HUES6 (cell line): ENCODE data around the gene NKX1-1.
A peak's percentile ranks its signal among the peaks of the same experiment; 100 is the strongest.

Experiments used
- H3K27ac ChIP-seq: 2 replicates; pipeline ENCODE4 v1.7.0; 2013; ENCODE audit warnings: low read depth, mild to moderate bottlenecking, low read length, inconsistent platforms
- H3K27me3 ChIP-seq: 2 replicates; pipeline ENCODE4 v1.6.1; 2013; ENCODE audit warnings: low read length; ENCODE audit not compliant: control insufficient read depth, insufficient read depth
- H3K36me3 ChIP-seq: 2 replicates; pipeline ENCODE4 v1.6.1; 2013; ENCODE audit warnings: low read length; ENCODE audit not compliant: control insufficient read depth, insufficient read depth
- H3K4me1 ChIP-seq: 2 replicates; pipeline ENCODE4 v1.6.1; 2013; ENCODE audit warnings: low read length; ENCODE audit not compliant: control insufficient read depth, insufficient read depth
- H3K4me3 ChIP-seq: 2 replicates; pipeline ENCODE4 v1.5.1; 2013; ENCODE audit warnings: low read depth, low read length
- H3K9ac ChIP-seq: one replicate; pipeline ENCODE4 v1.6.1; 2013; ENCODE audit warnings: mild to moderate bottlenecking, low read length
- H3K9me3 ChIP-seq: 2 replicates; pipeline ENCODE4 v1.6.1; 2013; ENCODE audit warnings: low read depth, low read length; ENCODE audit not compliant: control insufficient read depth, insufficient read depth

Gene NKX1-1

DNA sequence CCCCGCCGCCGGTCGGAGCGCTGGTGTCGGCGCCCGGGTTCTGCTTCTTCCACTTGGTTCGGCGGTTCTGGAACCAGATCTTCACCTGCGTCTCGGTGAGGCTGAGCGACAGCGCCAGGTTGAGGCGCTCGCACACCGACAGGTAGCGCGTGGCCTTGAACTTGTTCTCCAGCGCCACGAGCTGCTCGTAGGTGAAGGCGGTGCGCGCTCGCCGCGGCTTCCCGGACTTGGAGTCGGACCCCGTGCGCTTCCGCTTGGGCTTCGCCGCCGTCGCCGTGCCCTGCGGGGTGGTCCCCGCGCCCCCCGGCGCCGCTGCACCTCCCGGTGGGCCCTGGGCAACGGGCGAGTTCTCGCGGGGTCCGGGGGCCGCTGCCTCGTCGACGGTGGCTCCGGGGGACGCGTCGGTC, 3.1 kb downstream of the NKX1-1 start:
- Histone ChIP-seq H3K4me3 (peak overlapping the region; percentile 45), H3K27ac (no peak overlapping the region), H3K9me3 (peaks cover 8% of the 10 kb centered on the region), H3K9ac (no peak overlapping the region), H3K4me1 (no peaks in the 10 kb centered on the region), H3K36me3 (no peaks in the 10 kb centered on the region), H3K27me3 (peaks cover 96% of the 10 kb centered on the region)

GRCh38 chr4:1402516-1403091, 3.6 kb downstream of the NKX1-1 start:
- peaks cover 8% of the 10 kb centered on the region for H3K9me3 ChIP-seq
- no peaks in the 10 kb centered on the region for H3K36me3 ChIP-seq
- H3K4me3 ChIP-seq, result peak overlapping the region; percentile 3; the same call in 1 of the 2 replicates
- no peak overlapping the region for H3K27ac ChIP-seq
- H3K27me3 ChIP-seq, result peaks cover 90% of the 10 kb centered on the region
- H3K9ac ChIP-seq, result no peak overlapping the region
- H3K4me1 ChIP-seq, result no peaks in the 10 kb centered on the region

DNA sequence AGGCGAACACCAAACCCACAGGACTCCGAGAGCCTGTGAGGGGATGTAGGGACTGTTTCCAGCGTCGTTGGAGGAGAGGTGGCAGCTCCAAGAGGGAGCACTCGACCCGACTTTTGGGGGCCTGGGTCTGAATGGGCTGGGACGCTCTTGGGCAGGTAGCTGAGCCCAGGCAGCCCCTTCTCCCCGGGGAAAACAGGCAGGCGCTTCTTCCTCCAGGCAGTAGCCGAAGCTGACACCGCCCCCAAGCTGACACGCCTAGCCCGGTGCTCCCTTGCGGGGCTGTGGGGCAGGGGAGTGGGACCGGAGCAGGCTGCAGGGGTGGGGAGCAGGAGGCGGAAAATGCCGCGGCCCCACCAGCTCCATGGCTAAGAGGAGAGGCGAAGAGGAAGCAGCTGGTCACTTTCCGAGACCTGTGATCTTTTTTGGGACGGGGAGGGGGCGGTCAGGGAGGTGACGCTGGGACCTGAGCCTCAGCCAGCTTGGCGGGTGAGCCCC, 4.2 kb downstream of the NKX1-1 start:
- no peak overlapping the region for H3K9ac ChIP-seq
- no peak overlapping the region for H3K27ac ChIP-seq
- H3K4me3 ChIP-seq, result 0 out of 2 replicates have a peak overlapping the region, but pooled peaks have one; percentile 3
- H3K36me3 ChIP-seq, result no peaks in the 10 kb centered on the region
- no peaks in the 10 kb centered on the region for H3K4me1 ChIP-seq
- peaks cover 11% of the 10 kb centered on the region for H3K9me3 ChIP-seq
- peaks cover 85% of the 10 kb centered on the region for H3K27me3 ChIP-seq

DNA sequence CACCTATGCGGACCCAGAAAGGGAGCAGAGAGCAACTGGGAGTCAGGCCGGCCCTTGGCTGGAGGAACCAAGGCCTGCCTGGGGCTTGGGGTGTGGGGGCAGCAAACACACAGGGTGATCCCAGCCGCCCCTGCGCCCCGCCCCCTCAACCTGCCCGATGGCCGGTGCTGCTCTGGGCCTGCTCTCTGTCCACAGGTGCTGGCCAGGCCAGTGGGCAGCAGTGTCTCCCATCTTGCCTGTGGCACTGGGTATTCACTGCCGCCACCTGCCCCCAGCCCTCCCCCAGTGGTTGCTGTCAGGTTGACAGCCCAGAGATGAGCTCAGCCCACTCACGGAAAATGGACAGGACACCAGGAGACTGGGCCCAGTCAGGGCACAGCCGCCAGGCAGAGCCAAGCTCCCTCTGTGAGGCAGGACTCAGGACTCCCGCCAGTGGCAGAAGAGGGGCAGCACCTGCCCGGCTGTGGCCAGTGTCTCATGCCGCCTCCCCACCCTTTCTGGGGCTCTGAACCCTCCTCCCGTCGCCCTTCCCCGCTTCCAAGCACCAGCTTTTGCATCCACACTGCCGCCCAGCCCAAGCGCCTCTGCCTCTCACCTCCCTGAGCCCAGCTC, 4.7 kb downstream of the NKX1-1 start:
- H3K4me3 ChIP-seq, result no peak overlapping the region

DNA sequence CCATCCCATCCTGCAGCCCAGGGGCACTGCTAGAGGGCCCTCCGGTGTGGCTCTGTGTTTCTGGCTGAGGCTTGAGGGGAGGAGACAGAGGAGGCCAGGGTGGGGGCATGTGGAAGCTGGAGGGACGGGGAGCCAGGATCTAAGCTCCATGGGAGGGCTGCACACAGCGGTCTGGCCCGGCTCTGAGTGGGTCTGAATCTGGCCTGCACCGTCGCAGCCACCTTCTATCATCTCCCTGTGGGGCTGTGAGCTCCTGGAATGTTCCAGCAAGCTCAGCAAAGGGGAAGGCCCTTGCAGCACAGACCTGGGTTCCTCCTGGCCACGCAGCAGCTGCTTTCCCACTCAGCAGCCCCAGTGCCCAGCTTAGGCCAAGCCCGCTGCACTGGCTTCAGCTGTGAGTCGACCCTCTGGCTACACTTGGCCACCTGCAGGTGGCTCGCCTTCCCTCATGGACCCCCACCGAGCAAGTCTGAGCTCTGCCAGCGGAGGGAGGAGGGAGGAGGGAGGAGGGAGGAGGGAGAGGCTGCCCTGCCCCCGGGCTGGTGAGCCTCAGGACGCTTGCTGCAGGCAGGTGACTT, 5.3 kb downstream of the NKX1-1 start:
- no peak overlapping the region for H3K27ac ChIP-seq
- H3K9ac ChIP-seq, result no peak overlapping the region
- peaks cover 21% of the 10 kb centered on the region for H3K9me3 ChIP-seq
- no peaks in the 10 kb centered on the region for H3K36me3 ChIP-seq
- H3K4me3 ChIP-seq, result no peak overlapping the region
- peaks cover 73% of the 10 kb centered on the region for H3K27me3 ChIP-seq
- H3K4me1 ChIP-seq, result no peaks in the 10 kb centered on the region

More for the DNA sequence above, 4.7 kb downstream of the NKX1-1 start:
- Histone ChIP-seq H3K27me3 (peaks cover 79% of the 10 kb centered on the region), H3K36me3 (no peaks in the 10 kb centered on the region), H3K4me1 (no peaks in the 10 kb centered on the region), H3K9me3 (peaks cover 16% of the 10 kb centered on the region), H3K9ac (no peak overlapping the region), H3K27ac (no peak overlapping the region)

- Histone ChIP-seq H3K4me1 (no peaks in the 10 kb centered on the region), H3K27ac (no peak overlapping the region), H3K27me3 (peaks cover 67% of the 10 kb centered on the region), H3K9ac (no peak overlapping the region), H3K36me3 (peaks cover 3% of the 10 kb centered on the region; the same call in 1 of the 2 replicates), H3K9me3 (peaks cover 21% of the 10 kb centered on the region), H3K4me3 (no peak overlapping the region)
These were observed 5.9 kb downstream of the NKX1-1 start for GRCh38 chr4:1400191-1400805.

DNA sequence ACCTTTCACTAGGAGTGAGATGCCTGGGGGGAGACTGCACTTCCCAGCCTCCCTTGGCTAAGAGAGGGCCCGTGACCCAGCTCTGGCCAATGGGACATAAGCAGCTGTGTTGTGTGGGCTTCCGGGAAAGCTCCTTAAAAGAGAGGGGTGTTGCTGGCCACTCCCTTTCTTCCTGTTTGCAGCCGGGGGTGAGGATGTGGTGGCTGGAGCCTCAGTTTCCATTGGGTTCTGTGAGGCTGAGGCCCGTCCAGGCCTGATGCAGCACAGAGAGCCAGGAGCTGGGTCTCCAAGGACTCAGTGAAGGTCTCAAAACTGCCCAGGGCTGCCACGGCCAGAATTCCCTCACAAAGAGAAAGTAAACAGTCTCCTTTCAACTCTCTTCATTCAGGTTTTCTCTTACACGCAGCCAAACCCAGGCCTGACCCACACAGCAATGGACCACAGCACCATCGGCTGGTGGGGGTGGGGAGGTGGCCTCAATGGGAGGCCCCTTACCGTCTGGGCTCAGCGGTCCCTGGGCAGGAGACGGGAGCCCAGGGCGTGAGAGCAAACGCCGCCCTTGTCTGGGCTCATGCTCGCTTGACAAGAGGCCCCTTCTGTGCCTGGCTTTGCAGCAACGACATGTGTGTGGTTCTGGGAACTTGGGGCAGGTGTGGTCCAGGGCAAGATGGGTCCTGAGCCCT, 6.6 kb downstream of the NKX1-1 start:
- Histone ChIP-seq H3K4me1 (no peaks in the 10 kb centered on the region), H3K27ac (no peak overlapping the region), H3K9me3 (peaks cover 21% of the 10 kb centered on the region), H3K4me3 (no peak overlapping the region), H3K36me3 (peaks cover 8% of the 10 kb centered on the region; the same call in 1 of the 2 replicates), H3K27me3 (peaks cover 60% of the 10 kb centered on the region), H3K9ac (no peak overlapping the region)

DNA sequence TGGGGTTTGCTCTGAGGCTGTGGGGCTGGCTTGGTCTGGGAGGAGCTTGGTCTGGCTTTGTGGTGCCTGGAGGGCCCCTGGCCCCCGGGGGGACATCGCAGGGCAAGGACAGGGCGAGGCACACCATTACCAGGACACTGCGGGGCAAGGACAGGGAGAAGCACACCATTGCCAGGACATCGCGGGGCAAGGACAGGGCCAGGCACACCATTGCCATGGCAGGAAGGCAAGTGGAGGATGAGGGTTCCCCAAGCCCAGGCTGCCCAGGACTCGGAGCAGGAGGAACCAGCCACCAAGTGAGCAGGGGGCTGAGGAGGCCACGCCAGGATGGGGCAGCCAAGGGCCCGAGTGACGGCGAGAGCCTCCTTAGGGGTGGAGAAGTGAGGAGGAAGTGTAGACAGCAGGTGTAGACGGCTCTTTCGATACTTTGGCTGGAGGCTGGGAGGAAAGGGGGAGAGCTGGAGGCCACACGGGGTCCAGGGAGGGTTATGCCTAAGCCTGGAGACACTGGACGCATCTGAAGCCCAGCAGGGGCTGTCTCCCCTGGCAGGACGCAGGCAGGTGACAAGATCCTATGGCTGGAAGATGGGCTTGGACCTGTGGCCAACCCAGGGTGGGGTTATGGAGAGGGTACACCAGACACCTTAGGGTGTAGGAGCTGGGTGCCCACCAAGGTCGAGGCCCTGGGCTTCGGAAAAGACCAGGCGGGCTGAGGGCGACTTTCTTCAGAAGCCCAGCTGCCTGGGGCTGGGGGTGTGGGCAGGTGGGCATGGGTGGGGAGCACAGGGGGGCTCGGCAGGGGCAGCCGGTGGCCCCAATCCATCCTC, 7.3 kb downstream of the NKX1-1 start:
- Histone ChIP-seq H3K9me3 (peaks cover 21% of the 10 kb centered on the region), H3K27me3 (peaks cover 53% of the 10 kb centered on the region), H3K27ac (no peak overlapping the region), H3K4me1 (no peaks in the 10 kb centered on the region), H3K4me3 (no peak overlapping the region), H3K9ac (no peak overlapping the region), H3K36me3 (peaks cover 8% of the 10 kb centered on the region; the same call in 1 of the 2 replicates)

DNA sequence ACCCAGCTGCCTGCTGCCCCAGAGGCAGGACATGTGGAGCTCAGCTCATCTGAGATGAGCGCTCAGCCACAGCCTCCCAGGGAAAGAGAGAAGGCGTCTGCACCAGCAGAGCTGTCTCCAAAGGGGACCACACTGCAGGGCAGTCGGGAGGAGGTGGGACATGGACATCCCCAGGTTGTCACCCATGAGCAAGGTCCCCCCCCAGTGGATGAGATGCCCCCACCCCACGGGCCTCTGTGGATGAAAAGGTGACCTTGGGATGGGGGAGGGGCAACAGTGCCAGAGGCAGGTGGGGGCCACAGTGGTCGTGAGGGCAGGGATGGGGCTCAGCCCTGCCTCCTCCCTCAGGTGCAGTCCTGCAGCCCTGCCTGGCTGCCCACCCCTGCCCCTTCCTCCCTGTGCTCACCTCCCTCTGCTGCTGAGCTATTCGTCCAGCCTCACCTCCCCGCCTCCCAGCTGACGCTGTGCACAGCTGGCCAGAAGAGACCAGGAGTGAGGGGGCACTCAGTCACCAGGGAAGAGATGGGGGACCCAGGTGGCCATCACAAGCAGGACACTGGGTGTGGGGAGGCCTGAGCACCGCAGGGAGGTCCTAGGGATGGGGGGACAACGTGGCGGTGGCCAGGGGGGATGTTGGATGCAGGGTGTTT, 9.3 kb downstream of the NKX1-1 start:
- peaks cover 21% of the 10 kb centered on the region for H3K9me3 ChIP-seq
- H3K36me3 ChIP-seq, result peaks cover 8% of the 10 kb centered on the region; the same call in 1 of the 2 replicates
- no peak overlapping the region for H3K27ac ChIP-seq
- peaks cover 33% of the 10 kb centered on the region for H3K27me3 ChIP-seq
- H3K9ac ChIP-seq, result no peak overlapping the region
- no peaks in the 10 kb centered on the region for H3K4me1 ChIP-seq
- H3K4me3 ChIP-seq, result no peak overlapping the region
